Left lung (tissue), 10 donors: Measurements from ENCODE around the gene CCDC126. TPM values are rescaled to one million over a fixed set of nuclear protein-coding genes. Genes with fewer than 3 reads are reported as not detected.
A peak's percentile ranks its signal among the peaks of the same experiment; 100 is the strongest.
"Not testable (repeated sequence)": the region's sequence is repeated elsewhere in the genome, so short reads cannot be mapped to it uniquely, and the experiment has no call there.

Experiments used
- ATAC-seq: fragments of 200-7000 bp; cut with Tn5 transposase; one replicate; pipeline ENCODE4 v1.9.1; 2020; ENCODE audit warnings: moderate library complexity
- DNase-seq, 4 donors: peaks; one replicate each; pipeline ENCODE4 v3.0.0-alpha.2; 2013 to 2020
- H3K27ac ChIP-seq, 2 donors: fragments of 200-600 bp; sonication (generic) in 1 of 2; one replicate each; pipeline versions ENCODE4 v1.5.0 to v1.8.0; 2020 to 2021
- H3K27me3 ChIP-seq, 2 donors: fragments of 200-600 bp; sonication (generic) in 1 of 2; one replicate each; pipeline versions ENCODE4 v1.5.0 to v1.8.0; 2020 to 2021
- H3K36me3 ChIP-seq, 2 donors: fragments of 200-600 bp; sonication (generic) in 1 of 2; one replicate each; pipeline versions ENCODE4 v1.5.0 to v1.8.0; 2020 to 2021
- H3K4me1 ChIP-seq, 2 donors: fragments of 200-600 bp; one replicate each; pipeline ENCODE4 v1.8.0; 2021
- H3K4me3 ChIP-seq, 2 donors: fragments of 200-600 bp; sonication (generic) in 1 of 2; one replicate each; pipeline versions ENCODE4 v1.5.0 to v1.8.0; 2020 to 2021; ENCODE audit warnings: mild to moderate bottlenecking in 1 of 2
- H3K9me3 ChIP-seq, 2 donors: fragments of 200-600 bp; sonication (generic) in 1 of 2; one replicate each; pipeline versions ENCODE4 v1.5.0 to v1.8.0; 2020 to 2021
- CTCF ChIP-seq, 2 donors: fragments of 200-600 bp; sonication (generic) in 1 of 2; IDR thresholded peaks; one replicate each; pipeline versions ENCODE4 v1.5.0 to v1.8.0; 2021; ENCODE audit warnings: antibody characterized with exemption in 2 of 2
- intact Hi-C, 2 donors: fragments of 100-400 bp; cut with DNase I; formaldehyde crosslinking; loops; one replicate each; pipeline versions ENCODE4 v1.11.2 to v1.14.2; 2022
- polyA plus RNA-seq, 6 donors: library from polyadenylated mRNA; unstranded; fragments of 120-200 nt; gene quantifications; one replicate each; pipeline ENCODE4 v1.2.1, GENCODE V29; 2013; ENCODE audit not compliant: insufficient read length in 6 of 6
- total RNA-seq, 2 donors: library from RNA; stranded (reverse); fragmentation: NEBNext Ultra II Directional; extraction: Animal tissue kit (Norgen Biotek cat#: 25700); gene quantifications; one replicate each; pipeline ENCODE4 v1.2.1, GENCODE V29; 2021
- donor health status: DM: no; HTN: yes; CAD: no.
- donor health status: DM: no; HTN: no; CAD: no.

The CCDC126 gene
- total and polyA plus RNA-seq, 8 donors: 10.3 to 14.3 (median 11.9) TPM

GRCh38 chr7:23662984-23663313 lies 65.8 kb downstream of the CCDC126 start:
- intact Hi-C loops: no loop called here
- no peaks in the 10 kb centered on the region for H3K36me3 ChIP-seq
- no peak for ATAC-seq

GRCh38 chr7:23664122-23664521 lies 66.9 kb downstream of the CCDC126 start:
- Histone ChIP-seq H3K36me3 (no peaks in the 10 kb centered on the region), H3K27ac (no peak overlapping the region), H3K4me1 (no peaks in the 10 kb centered on the region), H3K9me3 (peaks cover 0 to 8% of the 10 kb centered on the region in 2 donors), H3K27me3 (no peaks in the 10 kb centered on the region), H3K4me3 (no peak overlapping the region)
- intact Hi-C loops: no loop called here
- DNase-seq: no peak
- no peak for TF ChIP-seq CTCF (IDR thresholded peaks at IDR 0.05)
- no peak for ATAC-seq

More at GRCh38 chr7:23662984-23663313, 65.8 kb downstream of the CCDC126 start:
- DNase-seq: no peak
- no peak overlapping the region for H3K27ac ChIP-seq
- peaks cover 0 to 20% of the 10 kb centered on the region in 2 donors for H3K9me3 ChIP-seq
- H3K4me3 ChIP-seq: no peak overlapping the region
- H3K4me1 ChIP-seq: no peaks in the 10 kb centered on the region
- no peak for TF ChIP-seq CTCF (IDR thresholded peaks at IDR 0.05)
- H3K27me3 ChIP-seq: no peaks in the 10 kb centered on the region

GRCh38 chr7:23672033-23672432 lies 74.9 kb downstream of the CCDC126 start:
- ATAC-seq (no peak), DNase-seq (no peak)
- Histone ChIP-seq H3K4me1 (no peaks in the 10 kb centered on the region), H3K9me3 (no peaks in the 10 kb centered on the region), H3K4me3 (no peak overlapping the region), H3K27me3 (no peaks in the 10 kb centered on the region), H3K27ac (no peak overlapping the region), H3K36me3 (no peaks in the 10 kb centered on the region)
- TF ChIP-seq CTCF (IDR thresholded peaks at IDR 0.05): no peak
- intact Hi-C loops: no loop called here

GRCh38 chr7:23679898-23680413 lies 82.8 kb downstream of the CCDC126 start, which contains the start of gene FAM221A:
FAM221A (plus strand) TSS chr7:23680199; CDS start chr7:23680219, 20 bp downstream.
- DNase-seq (peak; percentile 69 to 96 (median 92)), ATAC-seq (peak; percentile 99)
- Histone ChIP-seq H3K4me1 (peaks cover 0 to 17% of the 10 kb centered on the region in 2 donors), H3K27ac (peak within 1 kb of the TSS; percentile 60 to 82), H3K9me3 (no peaks in the 10 kb centered on the region), H3K4me3 (peak within 1 kb of the TSS; percentile 78 to 81), H3K36me3 (no peaks in the 10 kb centered on the region), H3K27me3 (no peaks in the 10 kb centered on the region)
- peak; percentile 64 to 82 for TF ChIP-seq CTCF (IDR thresholded peaks at IDR 0.05)
- intact Hi-C loops: no loop called here

GRCh38 chr7:23680414-23681405 lies 83.5 kb downstream of the CCDC126 start:
- intact Hi-C loops: no loop called here
- Histone ChIP-seq H3K9me3 (no peaks in the 10 kb centered on the region), H3K36me3 (no peaks in the 10 kb centered on the region), H3K4me1 (peaks cover 0 to 17% of the 10 kb centered on the region in 2 donors), H3K27ac (peak overlapping the region; percentile 60 to 82), H3K4me3 (peak overlapping the region; percentile 78 to 81), H3K27me3 (no peaks in the 10 kb centered on the region)
- peak; percentile 34 to 86 (median 68) for DNase-seq
- TF ChIP-seq CTCF (IDR thresholded peaks at IDR 0.05): no peak
- peak; percentile 88 for ATAC-seq

GRCh38 chr7:23684041-23684440 lies 86.9 kb downstream of the CCDC126 start:
- H3K36me3 ChIP-seq, ATAC-seq, intact Hi-C loops, DNase-seq, H3K4me3 ChIP-seq, H3K27me3 ChIP-seq, H3K9me3 ChIP-seq, H3K27ac ChIP-seq: not testable (repeated sequence)
- H3K4me1 ChIP-seq: peaks cover 0 to 17% of the 10 kb centered on the region in 2 donors
